Glutamatergic neuron (in vitro differentiated cells): ENCODE data around the gene CDKL4. TPM values are rescaled to one million over a fixed set of nuclear protein-coding genes. Genes with fewer than 3 reads are reported as not detected.

Source experiments
- DNase-seq: peaks from one replicate; pipeline ENCODE4 v3.0.0; 2022
- H3K27ac Mint-ChIP-seq: one replicate; pipeline ENCODE4 v1.8.0; 2020; ENCODE audit warnings: mild to moderate bottlenecking, mixed read lengths, inconsistent platforms; ENCODE audit not compliant: unreplicated experiment
- H3K27me3 Mint-ChIP-seq: one replicate; pipeline ENCODE4 v1.8.0; 2020; ENCODE audit warnings: mild to moderate bottlenecking, moderate library complexity, mixed read lengths, inconsistent platforms; ENCODE audit not compliant: unreplicated experiment
- H3K36me3 Mint-ChIP-seq: one replicate; pipeline ENCODE4 v1.8.0; 2020; ENCODE audit warnings: mild to moderate bottlenecking, mixed read lengths, inconsistent platforms; ENCODE audit not compliant: unreplicated experiment
- H3K4me1 Mint-ChIP-seq: one replicate; pipeline ENCODE4 v1.8.0; 2020; ENCODE audit warnings: mild to moderate bottlenecking, low read depth, mixed read lengths, inconsistent platforms; ENCODE audit not compliant: unreplicated experiment
- H3K4me3 Mint-ChIP-seq: one replicate; pipeline ENCODE4 v1.8.0; 2020; ENCODE audit warnings: mild to moderate bottlenecking, mixed read lengths, inconsistent platforms; ENCODE audit not compliant: unreplicated experiment
- H3K9me3 Mint-ChIP-seq: one replicate; pipeline ENCODE4 v1.8.0; 2020; ENCODE audit warnings: mild to moderate bottlenecking, moderate library complexity, mixed read lengths, inconsistent platforms; ENCODE audit not compliant: unreplicated experiment
- total RNA-seq: library from RNA; stranded (reverse); fragmentation: NEBNext Ultra II Directional; extraction: Animal tissue kit (Norgen Biotek cat#: 25700); gene quantifications from one replicate; pipeline ENCODE4 v1.2.1, GENCODE V29; 2021; ENCODE audit not compliant: unreplicated experiment
- TF ChIP-seq, protein P1 (sequence below): fragments of 200-600 bp; sonication (generic); IDR thresholded peaks from one replicate; pipeline ENCODE4 v1.5.0; 2021; ENCODE audit not compliant: partially characterized antibody, unreplicated experiment

Gene CDKL4
- total RNA-seq, 1 donor from 2014 or later, result not detected

GRCh38 chr2:39223909-39224308, 19.9 kb downstream of the CDKL4 start:
- H3K9me3 Mint-ChIP-seq, result peaks cover 1% of the 10 kb centered on the region

DNA sequence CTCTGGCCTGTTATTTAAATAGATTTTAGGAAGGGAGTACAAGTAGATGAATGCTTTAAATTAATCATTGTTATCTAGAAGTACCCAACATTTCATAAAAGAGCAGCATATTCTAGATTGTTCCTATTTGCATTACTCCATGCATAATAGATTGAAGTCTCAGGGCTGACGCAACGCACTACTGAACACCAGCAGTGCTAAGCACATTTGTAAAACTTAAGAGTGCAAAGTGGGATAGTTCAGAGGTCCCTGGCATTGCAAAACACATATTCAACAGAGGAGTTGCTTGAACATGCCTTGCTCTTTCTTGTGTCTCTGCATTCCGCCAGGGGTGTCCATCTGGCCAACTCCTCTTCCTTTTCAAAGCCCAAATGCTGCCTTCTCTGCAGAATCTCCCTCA, 22.3 kb downstream of the CDKL4 start:
- Mint-ChIP-seq H3K27me3 (no peaks in the 10 kb centered on the region), H3K36me3 (no peaks in the 10 kb centered on the region), H3K4me1 (no peaks in the 10 kb centered on the region), H3K4me3 (no peak overlapping the region), H3K27ac (peak overlapping the region; percentile 0), H3K9me3 (peaks cover 1% of the 10 kb centered on the region)
- DNase-seq, result no peak
- TF ChIP-seq, protein P1, sequence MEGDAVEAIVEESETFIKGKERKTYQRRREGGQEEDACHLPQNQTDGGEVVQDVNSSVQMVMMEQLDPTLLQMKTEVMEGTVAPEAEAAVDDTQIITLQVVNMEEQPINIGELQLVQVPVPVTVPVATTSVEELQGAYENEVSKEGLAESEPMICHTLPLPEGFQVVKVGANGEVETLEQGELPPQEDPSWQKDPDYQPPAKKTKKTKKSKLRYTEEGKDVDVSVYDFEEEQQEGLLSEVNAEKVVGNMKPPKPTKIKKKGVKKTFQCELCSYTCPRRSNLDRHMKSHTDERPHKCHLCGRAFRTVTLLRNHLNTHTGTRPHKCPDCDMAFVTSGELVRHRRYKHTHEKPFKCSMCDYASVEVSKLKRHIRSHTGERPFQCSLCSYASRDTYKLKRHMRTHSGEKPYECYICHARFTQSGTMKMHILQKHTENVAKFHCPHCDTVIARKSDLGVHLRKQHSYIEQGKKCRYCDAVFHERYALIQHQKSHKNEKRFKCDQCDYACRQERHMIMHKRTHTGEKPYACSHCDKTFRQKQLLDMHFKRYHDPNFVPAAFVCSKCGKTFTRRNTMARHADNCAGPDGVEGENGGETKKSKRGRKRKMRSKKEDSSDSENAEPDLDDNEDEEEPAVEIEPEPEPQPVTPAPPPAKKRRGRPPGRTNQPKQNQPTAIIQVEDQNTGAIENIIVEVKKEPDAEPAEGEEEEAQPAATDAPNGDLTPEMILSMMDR, result no peak

More at GRCh38 chr2:39223909-39224308, 19.9 kb downstream of the CDKL4 start:
- Mint-ChIP-seq H3K36me3 (no peaks in the 10 kb centered on the region), H3K4me3 (no peak overlapping the region), H3K27me3 (no peaks in the 10 kb centered on the region), H3K27ac (no peak overlapping the region), H3K4me1 (peaks cover 6% of the 10 kb centered on the region)
- no peak for DNase-seq
- TF ChIP-seq, protein P1, result no peak

DNA sequence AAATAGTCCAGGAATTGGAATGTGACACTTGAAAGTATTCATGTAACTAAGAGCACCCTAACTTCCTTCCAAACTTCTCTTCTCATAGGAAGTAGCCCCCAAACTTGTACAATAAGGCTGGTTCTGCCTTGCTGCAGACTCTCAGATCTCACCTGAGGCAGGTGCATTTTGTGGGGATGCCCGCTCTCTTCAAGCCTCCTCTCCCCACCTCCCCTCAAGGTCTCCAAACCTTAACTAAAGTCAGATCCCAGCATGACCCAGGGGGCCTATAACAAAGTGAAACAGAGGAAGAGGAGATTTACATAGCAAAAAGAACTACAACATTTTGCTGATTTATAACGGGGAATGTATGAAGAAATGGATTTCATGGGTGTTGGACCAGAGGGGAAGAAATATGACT, 23.6 kb downstream of the CDKL4 start:
- Mint-ChIP-seq H3K4me3 (no peak overlapping the region), H3K4me1 (no peaks in the 10 kb centered on the region), H3K36me3 (no peaks in the 10 kb centered on the region), H3K27ac (no peak overlapping the region), H3K9me3 (peaks cover 1% of the 10 kb centered on the region), H3K27me3 (no peaks in the 10 kb centered on the region)
- TF ChIP-seq, protein P1, result no peak
- no peak for DNase-seq

- TF ChIP-seq, protein P1, result no peak
- H3K4me3 Mint-ChIP-seq, result no peak overlapping the region
- DNase-seq, result no peak
- H3K36me3 Mint-ChIP-seq, result no peaks in the 10 kb centered on the region
- no peak overlapping the region for H3K27ac Mint-ChIP-seq
- no peaks in the 10 kb centered on the region for H3K4me1 Mint-ChIP-seq
- H3K27me3 Mint-ChIP-seq, result no peaks in the 10 kb centered on the region
- no peaks in the 10 kb centered on the region for H3K9me3 Mint-ChIP-seq
Measured at GRCh38 chr2:39218391-39218790, 25.4 kb downstream of the CDKL4 start.

DNA sequence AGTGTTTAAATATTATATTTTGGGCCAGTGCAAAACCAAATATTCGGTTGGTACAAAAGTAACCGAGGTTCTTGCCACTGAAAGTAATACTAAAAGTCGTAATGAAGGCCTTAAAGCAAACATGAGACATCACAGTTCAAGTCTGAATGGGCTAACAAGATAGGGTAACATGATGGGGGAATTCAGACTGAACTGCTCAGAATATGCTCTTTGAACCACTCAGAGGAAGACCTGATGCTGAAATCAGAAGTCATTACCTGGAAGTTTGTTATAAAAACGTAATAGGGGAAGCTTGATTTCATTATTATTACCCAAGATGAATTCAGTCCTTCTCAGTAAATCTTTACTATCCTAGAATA, 26.6 kb downstream of the CDKL4 start:
- H3K27me3 Mint-ChIP-seq, result no peaks in the 10 kb centered on the region
- H3K4me1 Mint-ChIP-seq, result no peaks in the 10 kb centered on the region

More for the DNA sequence above, 26.6 kb downstream of the CDKL4 start:
- no peak for DNase-seq
- Mint-ChIP-seq H3K9me3 (no peaks in the 10 kb centered on the region), H3K36me3 (no peaks in the 10 kb centered on the region), H3K27ac (no peak overlapping the region), H3K4me3 (no peak overlapping the region)
- TF ChIP-seq, protein P1, result no peak
